HG03354 (cell line): Measurements from ENCODE around the gene MCTS1.
"Not testable (repeated sequence)": the region's sequence is repeated elsewhere in the genome, so short reads cannot be mapped to it uniquely, and the experiment has no call there.

Experiments used
- ATAC-seq: cut with Tn5 transposase; IDR thresholded peaks from one replicate; pipeline ENCODE4 v1.9.1; 2021; ENCODE audit warnings: mild to moderate bottlenecking; ENCODE audit not compliant: unreplicated experiment, poor library complexity, severe bottlenecking

The MCTS1 gene, protein sequence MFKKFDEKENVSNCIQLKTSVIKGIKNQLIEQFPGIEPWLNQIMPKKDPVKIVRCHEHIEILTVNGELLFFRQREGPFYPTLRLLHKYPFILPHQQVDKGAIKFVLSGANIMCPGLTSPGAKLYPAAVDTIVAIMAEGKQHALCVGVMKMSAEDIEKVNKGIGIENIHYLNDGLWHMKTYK

DNA sequence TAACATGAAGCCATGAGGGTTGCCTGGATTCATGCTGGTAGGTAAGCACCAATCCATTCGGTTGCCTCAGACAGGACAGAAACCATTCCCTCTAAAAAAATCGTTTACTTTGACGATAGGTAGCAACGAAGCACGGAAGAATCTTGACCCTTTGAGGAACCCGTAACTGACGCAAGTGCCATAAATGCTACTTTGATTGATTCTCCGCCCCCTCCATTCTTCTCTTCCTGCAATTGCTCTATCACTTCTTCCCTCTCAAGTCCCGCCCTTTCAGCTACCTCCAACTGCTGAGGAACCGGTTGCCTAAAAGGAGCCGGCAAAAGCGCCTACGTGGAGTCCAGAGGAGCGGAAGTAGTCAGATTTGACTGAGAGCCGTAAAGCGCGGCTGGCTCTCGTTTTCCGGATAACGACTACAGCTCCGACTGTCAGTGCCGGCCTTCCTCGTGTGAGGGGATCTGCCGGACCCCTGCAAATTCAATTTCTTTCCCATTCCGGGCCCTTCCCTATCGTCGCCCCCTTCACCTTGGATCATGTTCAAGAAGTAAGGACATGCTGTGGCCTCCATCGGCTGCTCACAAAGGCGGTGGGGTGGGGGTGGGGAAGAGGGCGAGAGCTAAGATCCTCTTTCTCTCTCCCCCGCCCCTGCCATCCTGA, at the start of gene MCTS1:
TSS of gene MCTS1 (plus strand) at position 395 of the 654 bp plus-strand sequence. CDS start at position 531, 136 bp downstream.
- peak; percentile 93 for ATAC-seq

DNA sequence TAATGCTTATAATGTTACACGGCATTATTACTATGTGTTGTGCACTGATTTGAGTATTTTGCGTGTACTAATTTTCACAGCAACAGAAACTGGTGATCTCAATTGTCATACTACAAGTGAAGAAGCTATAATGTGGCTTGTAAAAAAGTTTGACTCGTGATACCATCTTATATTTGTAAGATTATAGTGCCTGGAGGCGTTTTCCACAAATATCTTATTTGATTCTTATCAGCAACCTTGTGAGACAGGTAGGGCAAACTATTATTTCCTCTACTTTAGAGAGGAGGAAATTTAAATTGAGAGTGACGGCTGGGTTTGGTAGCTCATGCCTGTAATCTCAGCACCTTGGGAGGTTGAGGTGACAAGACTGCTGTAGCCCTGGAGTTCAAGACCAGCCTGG, 47.6 kb upstream of the MCTS1 start:
- ATAC-seq = no peak

DNA sequence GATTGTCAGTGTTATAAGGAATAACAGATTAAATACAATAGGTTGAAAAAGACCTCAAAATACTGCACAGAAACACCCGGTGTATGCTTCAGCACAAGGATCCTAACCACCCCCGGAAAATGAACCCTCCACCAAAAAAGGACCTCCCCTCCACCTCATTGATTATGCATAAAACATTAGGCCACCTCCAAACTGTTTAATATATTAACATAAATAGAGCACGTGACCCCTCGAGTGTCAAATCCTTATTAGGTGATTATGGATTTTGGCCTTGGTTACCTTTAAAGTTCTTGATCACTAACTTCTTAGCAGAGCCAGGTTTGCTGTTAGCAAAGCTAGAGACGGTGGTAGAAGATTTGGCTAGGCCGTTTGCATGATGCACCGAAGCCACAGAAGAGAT, 44.1 kb upstream of the MCTS1 start:
- ATAC-seq = peak; percentile 16

DNA sequence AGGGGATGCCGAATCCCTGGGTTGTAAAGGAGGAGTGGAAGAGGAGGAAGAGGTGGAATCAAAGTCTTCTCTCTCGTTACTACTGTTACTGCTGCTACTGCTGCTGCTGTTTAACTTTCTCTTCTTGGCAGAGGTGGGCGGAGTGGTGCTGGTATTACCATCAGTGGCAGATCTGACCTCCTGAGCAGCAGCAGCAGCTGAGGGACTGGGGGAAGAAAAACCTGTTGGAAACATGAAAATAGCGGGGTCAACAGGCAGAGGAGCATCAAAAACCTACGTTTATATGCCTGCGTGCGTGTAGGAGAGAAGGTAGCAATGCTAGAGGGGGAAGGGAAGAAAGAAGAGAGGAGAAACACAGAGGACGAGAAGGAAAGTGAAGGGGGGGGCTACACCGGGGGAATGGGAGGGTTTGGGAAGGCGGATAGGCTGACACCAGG, 43.5 kb upstream of the MCTS1 start:
- ATAC-seq = peak; percentile 41

DNA sequence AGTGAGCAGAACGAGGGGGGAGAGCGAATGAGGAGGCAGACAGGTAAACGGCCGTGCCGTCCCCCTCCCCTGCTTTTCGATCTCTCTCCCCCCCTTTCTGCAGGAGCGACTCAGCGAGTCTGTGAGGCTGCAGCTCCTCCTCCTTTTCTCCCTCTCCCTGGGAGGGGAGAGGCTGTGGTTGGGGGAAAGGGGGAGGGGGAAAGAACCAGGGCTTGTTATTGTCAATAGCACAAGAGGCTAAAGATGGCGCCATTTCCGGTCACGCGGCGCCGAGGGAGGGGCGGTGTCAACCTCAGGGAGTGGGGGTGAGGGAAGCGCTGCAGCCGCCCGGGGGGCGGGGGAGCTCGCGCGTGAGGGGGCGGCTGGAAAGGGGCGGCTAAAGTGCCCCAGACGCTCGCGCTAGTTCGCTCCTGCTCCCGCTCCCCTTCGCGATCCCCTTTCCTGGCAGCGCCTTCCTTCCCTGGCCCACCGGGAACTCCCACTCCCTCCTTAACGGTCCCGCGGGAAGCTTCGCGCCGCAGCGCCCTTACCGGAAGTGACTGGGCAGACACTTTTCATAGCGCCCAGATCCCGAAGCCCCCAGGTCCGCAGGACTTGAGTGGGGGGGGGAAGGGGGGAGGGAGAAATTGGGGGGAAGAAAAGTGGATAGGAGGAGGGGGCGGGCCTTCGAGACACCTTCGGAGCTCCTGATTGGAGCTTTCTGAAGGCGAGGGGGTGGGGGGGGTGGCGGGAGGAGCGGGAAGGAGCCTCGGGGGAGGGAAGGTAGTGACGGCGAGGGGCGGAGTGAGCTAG, 42.9 kb upstream of the MCTS1 start, which contains the start of gene CUL4B:
TSS of gene CUL4B (minus strand) at position 121 of the 792 bp plus-strand sequence. CDS start 324 bp downstream, outside the sequence.
- ATAC-seq = peak; percentile 84

DNA sequence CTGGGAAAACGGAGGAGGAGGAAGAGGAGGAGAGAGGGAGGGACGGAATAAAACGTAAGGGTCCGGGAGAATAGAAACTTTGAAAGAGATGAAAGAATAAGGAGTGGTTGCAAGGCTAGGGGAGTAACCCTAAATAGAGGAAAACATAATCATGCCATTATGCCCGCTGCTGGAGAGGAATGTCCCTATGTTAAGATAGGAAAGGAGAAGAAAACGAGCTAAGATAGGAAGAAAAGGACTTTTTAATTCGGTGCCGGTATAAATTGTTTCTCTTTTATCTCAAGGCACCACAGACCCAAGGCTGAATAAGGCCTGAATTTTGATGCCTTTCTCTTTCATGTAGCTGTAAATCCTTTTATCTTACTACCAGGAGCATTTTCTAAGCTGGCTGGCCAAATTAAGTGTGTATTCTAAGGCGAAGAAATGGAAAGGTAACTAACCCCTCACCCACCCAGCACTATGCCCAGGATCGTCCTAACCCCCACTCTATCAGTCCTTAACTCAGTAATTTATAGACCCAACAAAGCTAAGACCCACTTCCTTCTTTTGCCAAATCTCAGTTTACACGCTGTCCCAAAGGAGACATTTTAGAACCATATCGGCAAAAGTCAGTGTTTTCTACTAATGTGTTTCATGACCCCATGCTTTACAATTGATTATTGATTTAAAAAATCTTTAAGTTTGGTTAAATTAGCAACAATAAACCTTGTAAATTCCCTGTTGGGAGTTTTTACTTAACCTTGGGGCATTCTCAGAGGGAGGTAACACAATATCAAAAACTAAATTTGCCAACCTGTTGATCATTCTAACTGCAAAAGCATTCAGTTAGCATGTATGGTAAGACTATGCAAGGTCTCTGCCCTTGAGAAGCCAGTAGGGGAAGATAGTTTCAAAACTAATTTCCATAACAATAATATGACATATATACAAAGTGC, 42.0 kb upstream of the MCTS1 start:
- ATAC-seq = no peak

DNA sequence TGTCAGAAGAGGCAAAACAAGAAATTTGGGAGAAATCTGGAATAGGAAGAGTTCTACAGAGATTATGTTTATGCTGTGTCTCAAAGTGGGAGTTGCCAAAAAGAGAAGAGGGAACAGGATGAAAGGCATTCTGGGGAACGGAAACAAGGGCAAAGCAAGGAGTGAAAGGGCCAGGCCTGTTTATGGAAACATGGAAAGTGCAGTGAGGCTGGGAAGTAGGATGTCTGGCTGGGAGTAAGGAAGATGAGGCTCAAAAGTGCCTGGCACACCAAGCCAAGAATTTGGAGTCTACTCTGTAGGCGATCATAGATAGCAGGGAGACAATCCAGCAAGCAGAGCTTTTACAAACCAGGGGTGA, 41.4 kb upstream of the MCTS1 start:
- ATAC-seq = no peak

DNA sequence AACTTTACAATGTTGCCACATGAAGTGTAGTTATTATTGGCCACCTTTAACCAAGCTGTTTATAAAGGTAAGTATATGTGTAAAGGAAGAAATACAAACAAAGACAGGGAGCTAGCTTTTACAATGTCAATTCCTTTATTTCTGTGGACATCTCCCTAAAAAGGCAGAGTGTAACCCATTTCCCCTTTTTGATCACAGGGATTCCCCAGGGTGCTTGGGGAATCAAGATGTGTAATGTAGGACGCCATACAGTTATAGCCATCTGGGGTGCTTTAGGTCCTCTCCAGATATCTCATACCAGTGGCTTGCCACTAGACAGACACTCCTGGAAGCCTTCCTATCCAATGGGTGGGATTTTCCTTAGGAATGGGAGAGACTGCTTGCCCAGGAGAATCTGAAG, 39.0 kb upstream of the MCTS1 start:
- ATAC-seq = no peak

DNA sequence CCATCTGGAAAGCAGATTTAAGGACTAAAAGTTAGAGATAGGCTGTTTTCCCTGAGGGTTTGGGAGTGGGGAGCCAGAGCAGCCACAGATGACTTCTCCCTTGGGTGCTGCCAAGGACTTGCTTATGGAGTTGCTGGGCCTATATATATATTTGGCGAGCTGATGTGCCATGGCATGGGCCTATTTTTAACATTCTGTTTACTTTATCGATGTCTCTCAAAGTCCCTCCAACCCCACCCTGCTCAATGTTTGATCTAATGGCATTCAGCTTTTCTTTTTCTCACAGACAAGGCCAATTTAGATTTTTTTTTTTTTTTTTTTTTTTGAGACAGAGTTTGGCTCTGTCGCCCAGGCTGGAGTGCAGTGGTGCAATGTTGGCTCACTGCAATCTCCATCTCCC, 37.1 kb upstream of the MCTS1 start:
- ATAC-seq = no peak

DNA sequence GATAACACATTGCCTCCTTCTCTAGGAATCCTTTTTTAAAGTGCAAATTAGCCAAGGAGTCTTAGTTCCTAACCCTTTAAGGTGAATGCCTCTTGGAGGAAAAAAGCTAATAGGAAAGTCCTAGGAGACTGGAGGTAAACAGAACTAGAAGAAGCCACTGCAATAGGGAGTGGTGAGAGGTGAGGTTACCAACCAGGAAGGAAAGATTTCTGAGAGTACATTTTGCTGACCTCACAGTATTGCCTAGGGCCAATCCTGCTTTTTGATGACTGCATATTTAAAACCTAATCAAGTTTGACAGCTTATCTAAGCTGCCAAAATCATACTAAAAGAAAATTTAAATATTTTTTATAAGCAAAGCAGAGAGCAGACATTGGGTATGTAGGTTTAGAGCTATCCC, 35.9 kb upstream of the MCTS1 start:
- ATAC-seq = no peak

DNA sequence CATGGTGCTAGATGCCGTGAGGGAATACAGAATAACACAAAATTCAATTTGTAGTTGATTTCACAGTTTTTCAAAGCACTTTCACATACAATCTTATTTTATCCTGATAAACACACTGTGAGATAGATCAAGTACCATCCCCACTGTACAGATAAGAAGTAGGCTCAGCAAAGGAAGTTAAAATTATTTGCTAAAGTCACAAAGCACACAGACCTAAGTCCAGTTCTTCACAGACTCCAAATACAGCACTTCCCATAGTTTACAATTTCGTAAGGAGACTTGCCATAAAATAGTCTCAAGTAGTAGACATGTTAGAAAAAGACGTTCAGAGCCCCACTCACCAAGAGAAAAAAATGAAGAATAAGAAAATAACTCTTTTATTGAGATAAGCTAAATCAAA, 35.3 kb upstream of the MCTS1 start:
- no peak for ATAC-seq

DNA sequence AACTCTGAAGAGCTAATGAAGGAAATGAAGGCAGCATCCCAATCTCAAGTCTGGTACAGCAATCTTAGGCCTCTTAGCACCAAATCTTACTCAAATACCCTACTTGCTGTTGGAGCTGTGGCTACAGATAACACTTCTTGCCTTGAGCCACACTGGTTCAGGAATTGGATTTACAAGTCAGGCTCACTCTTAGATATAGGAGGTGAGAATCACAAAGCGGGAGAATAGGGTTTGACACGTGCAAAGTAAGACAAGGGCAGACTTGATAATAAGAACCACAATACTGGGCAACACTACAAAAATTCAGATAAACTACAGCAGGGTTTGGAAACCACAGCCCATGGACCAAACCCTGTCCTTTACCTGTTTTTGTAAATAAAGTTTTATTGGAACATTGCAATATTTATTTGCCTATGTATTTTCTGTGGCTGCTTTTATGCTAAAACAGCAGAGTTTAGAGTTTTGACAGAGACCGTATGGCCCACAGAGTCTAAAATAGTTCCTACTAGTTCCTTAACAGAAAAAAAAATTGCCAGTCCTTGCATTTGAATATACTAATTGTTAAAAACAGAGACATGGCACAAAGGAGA, 33.8 kb upstream of the MCTS1 start:
- ATAC-seq = no peak

DNA sequence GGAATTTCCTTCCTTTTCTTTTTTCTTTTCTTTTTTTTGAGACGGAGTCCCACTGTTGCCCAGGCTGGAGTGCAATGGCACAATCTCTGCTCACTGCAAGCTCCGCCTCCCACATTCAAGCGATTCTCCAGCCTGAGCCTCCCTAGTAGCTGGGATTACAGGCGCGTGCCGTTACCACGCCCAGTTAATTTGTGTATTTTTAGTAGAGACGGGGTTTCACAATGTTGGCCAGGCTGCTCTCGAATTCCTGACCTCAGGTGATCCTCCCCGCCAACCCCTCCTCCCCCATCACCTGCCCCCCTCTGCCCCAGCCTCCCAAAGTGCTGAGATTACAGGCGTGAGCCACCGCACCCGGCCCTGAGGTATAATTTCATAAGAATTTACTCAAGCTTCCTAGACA, 30.1 kb upstream of the MCTS1 start:
- ATAC-seq = not testable (repeated sequence)

DNA sequence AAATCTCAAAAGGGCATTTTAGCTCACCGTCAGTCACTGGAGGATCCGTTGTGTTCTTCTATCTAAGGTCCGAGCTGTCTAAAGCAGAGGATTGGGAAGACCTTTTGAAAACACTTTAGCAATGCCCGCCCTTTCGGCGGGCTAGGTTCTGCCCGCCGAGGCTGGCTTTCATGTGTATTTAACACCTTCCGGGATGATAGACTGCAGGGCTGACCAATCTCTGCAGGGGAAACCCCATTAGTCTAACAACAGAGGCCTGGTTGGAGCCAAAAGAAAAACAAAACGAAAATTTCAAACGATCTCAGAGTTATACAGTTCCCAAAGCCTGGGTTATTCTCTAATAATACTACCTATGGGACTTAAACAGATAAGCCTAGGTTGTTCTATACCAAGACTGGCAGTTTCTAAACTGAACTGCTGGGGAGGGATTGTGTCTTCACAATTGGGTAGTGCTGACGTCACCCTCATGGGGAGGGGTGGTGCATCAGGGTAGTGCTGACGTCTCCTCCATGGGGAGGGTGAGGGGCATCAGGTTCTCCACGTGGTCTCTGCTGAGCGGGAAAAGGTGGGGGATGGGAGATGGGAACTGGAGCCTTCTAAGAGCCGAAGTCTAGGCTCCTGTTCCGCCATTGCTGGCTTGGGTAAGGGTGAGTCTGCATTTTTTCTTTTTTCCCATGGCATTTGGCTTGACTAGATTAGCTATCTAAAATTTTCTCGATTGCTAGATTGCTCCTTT, 28.4 kb upstream of the MCTS1 start:
- ATAC-seq = no peak

DNA sequence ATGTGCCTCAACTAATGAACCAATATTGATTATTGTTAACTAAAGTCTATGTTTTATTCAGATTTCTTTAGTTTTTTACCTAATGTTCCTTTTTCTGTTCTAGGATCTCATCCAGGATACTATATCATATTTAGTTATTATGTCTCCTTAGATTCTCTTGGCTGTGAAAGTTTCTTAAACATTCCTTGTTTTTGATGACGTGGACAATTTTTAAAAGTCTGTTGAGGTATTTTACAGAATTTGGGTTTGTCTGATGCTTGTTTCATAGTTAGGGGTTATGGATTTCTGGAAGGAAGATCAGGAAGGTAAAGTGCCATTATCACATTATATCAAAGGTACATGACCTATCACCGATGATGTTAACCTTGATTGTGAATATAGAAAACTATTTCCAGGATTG, 18.2 kb upstream of the MCTS1 start:
- no peak for ATAC-seq

DNA sequence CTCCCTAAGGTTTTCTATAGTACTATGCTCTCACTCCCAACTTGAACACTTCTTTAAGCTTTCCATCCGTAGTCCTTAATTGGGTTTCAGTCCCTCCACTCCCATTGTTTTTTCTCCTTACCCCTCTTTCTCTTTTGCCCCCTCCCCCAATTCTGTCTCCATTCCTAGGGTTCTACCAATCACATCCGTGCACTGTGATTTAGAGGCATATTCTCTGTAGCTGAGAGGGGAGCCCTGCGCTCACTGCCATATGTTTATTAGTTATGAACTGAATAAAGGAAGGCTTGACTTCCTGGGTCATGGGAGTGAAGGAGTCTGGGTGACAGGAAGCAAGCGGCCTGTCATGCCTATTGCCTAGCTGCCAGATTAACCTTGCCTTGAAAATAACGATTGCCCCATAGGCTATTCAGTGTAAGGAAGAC, 471 bp downstream of the MCTS1 start:
- ATAC-seq = peak; percentile 61

DNA sequence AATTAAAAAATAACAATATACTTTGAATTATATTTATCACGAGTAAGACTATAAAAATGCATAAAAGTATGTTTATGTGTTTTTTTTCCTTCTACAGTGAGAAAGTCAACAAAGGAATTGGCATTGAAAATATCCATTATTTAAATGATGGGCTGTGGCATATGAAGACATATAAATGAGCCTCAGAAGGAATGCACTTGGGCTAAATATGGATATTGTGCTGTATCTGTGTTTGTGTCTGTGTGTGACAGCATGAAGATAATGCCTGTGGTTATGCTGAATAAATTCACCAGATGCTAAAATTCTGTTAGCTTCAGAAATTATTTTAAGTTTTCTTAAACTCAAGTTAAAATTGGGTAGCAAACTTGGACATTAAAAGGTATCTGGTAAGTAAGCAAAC, 8.2 kb downstream of the MCTS1 start:
- ATAC-seq = no peak

DNA sequence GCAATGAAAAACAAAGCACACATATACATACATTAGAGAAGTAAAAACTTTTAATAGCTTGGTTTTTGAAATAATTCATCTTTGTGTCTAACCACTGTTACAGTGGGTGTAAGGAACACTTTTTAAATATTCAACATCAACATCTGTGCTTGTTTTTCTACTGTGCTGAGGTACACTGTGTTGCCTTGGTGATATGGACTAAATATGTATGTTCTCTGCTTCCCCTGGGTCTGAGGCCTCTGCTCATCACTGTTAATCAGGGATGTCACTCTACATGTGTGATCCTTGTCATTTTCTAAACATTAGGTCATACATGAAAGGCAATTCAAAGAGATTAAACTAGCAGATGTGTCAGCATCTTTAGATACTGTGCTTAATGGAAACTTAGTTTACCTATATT, 10.9 kb downstream of the MCTS1 start:
- ATAC-seq = no peak
